Ovary (tissue), 9 donors: ENCODE measurements around the gene RCSD1. TPM values are rescaled to one million over a fixed set of nuclear protein-coding genes. Genes with fewer than 3 reads are reported as not detected.

ENCODE experiments used
- DNase-seq, 5 donors: peaks; one replicate each; pipeline ENCODE4 v3.0.0-alpha.2; 2019 to 2020
- H3K27ac ChIP-seq, 2 donors: fragments of 200-600 bp; one replicate each; pipeline versions ENCODE4 v1.5.1 to v1.8.0; 2019 to 2022
- H3K27me3 ChIP-seq: fragments of 200-600 bp; one replicate; pipeline ENCODE4 v1.8.0; 2022
- H3K36me3 ChIP-seq: fragments of 200-600 bp; sonication (generic); one replicate; pipeline ENCODE4 v1.5.1; 2019
- H3K4me1 ChIP-seq: one replicate; pipeline ENCODE4 v1.8.1; 2013; ENCODE audit warnings: mild to moderate bottlenecking, moderate library complexity; ENCODE audit not compliant: insufficient read depth
- H3K4me3 ChIP-seq: fragments of 200-600 bp; sonication (generic); one replicate; pipeline ENCODE4 v1.5.1; 2017
- H3K9me3 ChIP-seq, 2 donors: fragments of 200-600 bp in 1 of 2; sonication (generic) in 1 of 2; one replicate each; pipeline versions ENCODE4 v1.5.1 to v1.8.1; 2013 to 2019; ENCODE audit warnings: mild to moderate bottlenecking in 1 of 2, moderate library complexity in 1 of 2
- CTCF ChIP-seq, 3 donors: fragments of 450-650 bp in 2 of 3; fragments of 200-600 bp in 1 of 3; IDR thresholded peaks; one replicate each; pipeline versions ENCODE4 v1.5.1 to v1.8.0; 2016 to 2022; ENCODE audit warnings: antibody characterized with exemption in 3 of 3, mild to moderate bottlenecking in 1 of 3
- EP300 ChIP-seq: sonication (generic); formaldehyde crosslinking; IDR thresholded peaks from one replicate; pipeline ENCODE4 v1.6.1; 2017; ENCODE audit warnings: antibody characterized with exemption
- POLR2A ChIP-seq: fragments of 450-650 bp; IDR thresholded peaks from one replicate; pipeline ENCODE4 v1.6.1; 2017; ENCODE audit warnings: antibody characterized with exemption, mild to moderate bottlenecking, moderate library complexity
- WGBS, 3 donors: extraction: QIAGEN DNeasy Blood & Tissue Kit in 1 of 3; methylation state at CpG; one replicate each; pipeline versions ENCODE4 v1.1.5 to v1.1.7; 2013 to 2017; 5-methylcytosine and 5-hydroxymethylcytosine counted together
- intact Hi-C, 4 donors: fragments of 100-400 bp; cut with DNase I; formaldehyde crosslinking; loops; one replicate each; pipeline versions ENCODE4 v1.11.0 to v1.15.1; 2022 to 2023
- polyA plus RNA-seq, 2 donors: library from polyadenylated mRNA; stranded (reverse); fragments of 200-250 nt in 1 of 2; fragments of 350-450 nt in 1 of 2; fragmentation: Illumina TruSeq in 1 of 2; extraction: RNeasy Lipid Tissue Mini Kit (QIAGEN cat#74804) in 1 of 2; gene quantifications; one replicate each; pipeline ENCODE4 v1.2.3, GENCODE V29; 2013 to 2014
- total RNA-seq, 7 donors: library from RNA; depleted of rRNA in 2 of 7; stranded (reverse); fragments of >200 nt in 2 of 7; fragmentation: NEBNext Ultra II Directional in 3 of 7; extraction: Animal tissue kit (Norgen Biotek cat#: 25700) in 3 of 7; gene quantifications; one replicate each; pipeline versions ENCODE4 v1.1.0 to v1.2.4, GENCODE V29; 2016 to 2023
- donor health status: DM: no; HTN: no; CAD: no; lungs with moderate emphysema.
- donor health status: DM: no; HTN: no; CAD: no.
- donor health status: Bipolar disorder and iron deficiency.
- donor health status: DM: yes; HTN: yes; CAD: no.
- donor health status: DM: no; HTN: no; CAD: no.
- donor health status: DM: yes; HTN: yes; CAD: no.

RCSD1 gene
- total and polyA plus RNA-seq, 9 donors: 2.1 to 10.9 (median 3.2) TPM

DNA sequence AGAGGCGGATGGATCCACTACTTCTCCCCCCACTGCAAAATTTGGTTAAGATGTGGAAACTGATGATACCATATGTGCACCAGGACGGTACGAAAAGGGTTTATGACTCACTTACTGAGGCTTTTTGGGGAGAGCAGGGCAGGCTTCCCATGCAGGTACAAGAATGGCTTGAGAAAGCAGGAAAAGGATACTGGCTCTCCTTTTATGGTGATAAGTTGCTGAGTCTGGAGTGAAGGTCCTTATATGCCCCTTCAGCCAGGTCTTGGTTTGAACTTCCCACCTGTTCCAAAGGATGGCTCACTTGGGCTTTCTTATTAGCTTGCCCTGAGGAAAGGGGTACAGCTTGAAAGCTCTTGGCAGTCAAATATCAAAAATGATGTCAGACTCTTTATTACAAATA, 114.9 kb downstream of the RCSD1 start:
- Histone ChIP-seq H3K27ac (no peak overlapping the region), H3K9me3 (no peaks in the 10 kb centered on the region), H3K4me1 (peaks cover 3% of the 10 kb centered on the region), H3K4me3 (no peak overlapping the region), H3K27me3 (no peaks in the 10 kb centered on the region), H3K36me3 (no peaks in the 10 kb centered on the region)
- whole genome bisulfite sequencing, 3 donors: 86 to 95% (median 95%) methylated on average over 3 of the region's 3 CpGs
- TF ChIP-seq CTCF (IDR thresholded peaks at IDR 0.05): no peak
- no peak for TF ChIP-seq EP300
- TF ChIP-seq POLR2A: no peak
- intact Hi-C loops: no loop called here
- DNase-seq: no peak

- no peak for DNase-seq
- no peak overlapping the region for H3K27ac ChIP-seq
- no peaks in the 10 kb centered on the region for H3K36me3 ChIP-seq
- no peak overlapping the region for H3K4me3 ChIP-seq
- H3K4me1 ChIP-seq: peaks cover 1% of the 10 kb centered on the region
- TF ChIP-seq CTCF (IDR thresholded peaks at IDR 0.05) (no peak), POLR2A (no peak), EP300 (no peak)
- intact Hi-C loops: no loop called here
- H3K27me3 ChIP-seq: no peaks in the 10 kb centered on the region
- 56 to 74% (median 72%) methylated on average over 5 of the region's 5 CpGs for WGBS, 3 donors
- H3K9me3 ChIP-seq: no peaks in the 10 kb centered on the region
Observed at GRCh38 chr1:167746013-167746672, 116.1 kb downstream of the RCSD1 start.

DNA sequence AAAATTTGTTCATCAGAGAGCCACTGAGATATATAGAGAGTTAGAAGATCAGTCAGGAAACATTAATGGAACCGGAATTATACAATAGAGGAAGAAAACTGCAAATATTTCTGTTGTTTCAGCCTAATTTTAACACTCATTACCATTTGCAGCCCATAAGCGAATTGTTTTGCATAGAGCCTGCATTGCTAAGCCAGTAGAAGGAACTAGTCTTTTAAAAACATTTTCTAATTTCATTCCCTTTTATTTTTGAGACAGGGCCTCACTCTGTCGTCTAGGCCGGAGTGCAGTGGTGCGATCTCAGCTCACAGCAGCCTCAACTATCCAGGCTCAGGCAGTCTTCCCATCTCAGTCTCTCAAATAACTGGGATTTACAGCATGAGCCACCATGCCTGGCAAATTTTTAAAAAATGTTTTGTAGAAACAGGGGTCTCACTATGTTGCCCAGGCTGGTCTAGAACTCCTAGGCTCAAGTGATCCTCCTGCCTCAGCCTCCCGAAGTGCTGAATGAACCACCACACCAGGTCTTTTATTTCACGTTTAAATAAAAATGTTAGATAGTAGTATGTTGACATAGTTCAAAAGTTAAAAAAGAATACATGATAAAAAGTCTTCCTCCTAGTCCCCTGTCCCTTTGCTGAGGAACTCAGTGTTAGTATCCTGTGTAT, 117.1 kb downstream of the RCSD1 start:
- 50 to 59% (median 52%) methylated on average over 7 of the region's 7 CpGs for WGBS, 3 donors

GRCh38 chr1:167747988-167748387, 118.0 kb downstream of the RCSD1 start:
- H3K36me3 ChIP-seq: no peaks in the 10 kb centered on the region
- H3K27me3 ChIP-seq: no peaks in the 10 kb centered on the region
- TF ChIP-seq CTCF (IDR thresholded peaks at IDR 0.05) (no peak), POLR2A (no peak), EP300 (no peak)
- DNase-seq: no peak
- H3K4me3 ChIP-seq: no peak overlapping the region
- peaks cover 1% of the 10 kb centered on the region for H3K4me1 ChIP-seq
- 95 to 100% (median 99%) methylated on average over 1 of the region's 1 CpG for WGBS, 3 donors
- no peak overlapping the region for H3K27ac ChIP-seq
- H3K9me3 ChIP-seq: no peaks in the 10 kb centered on the region
- intact Hi-C loops: no loop called here

More for the DNA sequence above, 117.1 kb downstream of the RCSD1 start:
- Histone ChIP-seq H3K4me3 (no peak overlapping the region), H3K27ac (no peak overlapping the region), H3K27me3 (no peaks in the 10 kb centered on the region), H3K36me3 (no peaks in the 10 kb centered on the region), H3K4me1 (peaks cover 1% of the 10 kb centered on the region), H3K9me3 (no peaks in the 10 kb centered on the region)
- TF ChIP-seq CTCF (IDR thresholded peaks at IDR 0.05) (no peak), POLR2A (no peak), EP300 (no peak)
- intact Hi-C loops: no loop called here
- DNase-seq: no peak
